GM20431 (cell line): ENCODE data around the gene ANKRD40CL.
"Not testable (repeated sequence)": the region's sequence is repeated elsewhere in the genome, so short reads cannot be mapped to it uniquely, and the experiment has no call there.

Source experiments
- in situ Hi-C: fragments of 300-500 bp; cut with MseI, MboI; formaldehyde crosslinking; loops from one replicate; pipeline ENCODE4 v1.15.0; 2020; ENCODE audit warnings: low sequenced_read_pairs; ENCODE audit not compliant: unreplicated experiment

Gene ANKRD40CL

DNA sequence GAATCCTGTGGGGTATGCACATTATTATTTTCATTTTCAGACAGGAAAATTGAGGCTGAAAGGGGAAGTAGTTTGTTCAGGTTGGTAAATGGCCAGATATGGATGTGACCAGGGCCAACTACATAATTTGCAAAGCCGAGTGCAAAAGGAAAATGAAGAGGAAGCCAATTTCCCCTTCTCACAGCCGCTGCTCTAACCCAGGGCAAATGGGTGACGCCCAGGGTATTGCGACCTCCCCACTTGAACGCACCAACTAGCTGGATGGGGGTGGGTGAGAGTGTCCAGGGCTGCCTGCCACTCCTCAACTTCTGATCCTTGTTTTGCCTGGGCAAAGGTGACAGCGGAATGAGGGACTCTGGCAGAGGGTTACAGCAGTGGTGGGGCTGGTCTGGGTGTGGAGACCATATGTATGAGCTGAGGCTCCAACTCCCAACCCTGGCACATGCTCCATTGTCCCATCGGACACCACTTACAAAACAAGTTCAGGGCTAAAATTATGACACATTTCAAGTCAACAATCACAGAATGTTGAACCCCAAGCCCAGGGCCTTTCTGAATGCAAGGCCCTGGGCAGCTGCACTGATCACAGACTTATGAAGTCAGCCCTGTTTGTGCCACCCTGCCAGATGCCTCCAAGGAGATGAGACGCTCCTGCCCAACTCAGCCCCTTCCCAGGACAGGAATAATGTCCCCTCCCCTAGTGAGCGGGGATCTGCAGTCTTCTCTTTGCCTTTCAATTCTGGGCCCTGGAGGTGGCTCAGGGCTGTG, 1.7 kb downstream of the ANKRD40CL start:
- in situ Hi-C loops, result no loop called here

DNA sequence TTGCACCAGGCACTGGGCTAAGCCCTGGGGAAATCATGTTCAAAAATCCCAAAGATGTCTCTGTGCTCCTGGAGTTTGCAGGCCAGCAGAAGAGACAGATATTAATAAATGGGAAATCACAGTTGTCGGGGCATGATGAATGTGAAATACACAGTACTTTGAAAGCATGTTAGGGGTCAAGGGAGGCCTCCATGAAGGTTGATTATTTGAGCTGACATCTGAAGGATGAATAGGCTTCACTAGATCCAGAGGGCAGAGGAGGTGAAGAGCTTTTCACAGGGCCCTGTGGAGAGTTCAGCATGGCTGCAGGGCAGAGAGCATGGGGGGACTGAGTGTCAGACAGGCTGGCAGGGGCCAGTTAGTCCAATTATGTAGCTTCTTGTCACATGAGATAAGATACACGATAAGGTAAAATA, 2.6 kb downstream of the ANKRD40CL start:
- in situ Hi-C loops, result no loop called here

DNA sequence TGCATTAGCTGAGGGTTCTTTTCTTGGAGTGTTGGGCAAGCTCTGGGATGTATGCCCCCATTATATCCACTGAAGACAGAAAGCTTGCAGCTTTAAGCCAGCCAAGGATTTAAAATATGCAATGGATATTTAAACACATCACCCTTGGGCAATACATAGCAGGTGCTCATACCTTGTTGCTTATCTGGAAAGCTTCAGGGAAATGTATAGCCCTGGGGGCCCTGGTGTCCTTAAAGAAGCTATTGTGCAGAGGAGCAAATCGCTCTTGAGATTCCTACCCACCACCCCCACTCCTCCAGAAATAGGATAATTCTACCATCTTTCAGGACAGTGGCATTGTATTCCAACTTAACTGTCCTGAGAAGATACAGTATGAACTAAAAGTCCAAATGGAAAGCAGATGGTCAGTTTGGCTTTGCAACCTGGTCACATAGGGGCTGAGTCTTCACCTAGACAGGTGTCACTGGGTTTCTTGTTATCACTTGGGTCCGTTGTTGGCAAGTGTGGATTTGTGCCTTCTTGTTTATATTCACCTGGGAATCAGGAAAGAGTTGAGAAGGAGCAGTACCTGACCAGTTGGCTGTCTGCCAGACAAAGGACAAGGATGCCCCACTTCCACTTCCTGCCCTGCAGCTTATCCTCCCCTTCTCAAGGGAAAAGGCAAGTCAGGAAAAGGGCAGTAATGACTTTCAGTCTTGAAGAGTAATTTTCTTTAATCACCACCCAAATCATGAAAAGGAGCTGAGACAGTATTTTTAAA, 3.4 kb downstream of the ANKRD40CL start:
- in situ Hi-C loops, result no loop called here

DNA sequence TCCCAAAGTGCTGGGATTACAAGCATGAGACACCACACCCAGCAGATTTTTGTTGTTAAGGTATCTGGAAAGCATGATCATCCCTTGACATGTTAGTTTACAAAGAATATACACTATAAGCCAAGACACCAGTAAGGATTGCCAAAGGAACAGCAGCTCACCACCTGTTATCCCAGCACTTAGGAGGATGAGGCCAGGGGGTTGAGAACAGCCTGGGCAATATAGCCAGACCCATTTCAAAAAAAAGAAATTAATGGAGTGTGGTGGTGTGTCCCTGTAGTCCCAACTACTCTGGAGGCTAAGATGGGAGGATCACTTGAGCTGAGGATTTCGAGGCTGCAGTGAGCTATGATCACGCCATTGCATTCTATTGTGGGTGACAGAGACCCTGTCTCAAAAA, 5.1 kb downstream of the ANKRD40CL start:
- in situ Hi-C loops, result no loop called here

DNA sequence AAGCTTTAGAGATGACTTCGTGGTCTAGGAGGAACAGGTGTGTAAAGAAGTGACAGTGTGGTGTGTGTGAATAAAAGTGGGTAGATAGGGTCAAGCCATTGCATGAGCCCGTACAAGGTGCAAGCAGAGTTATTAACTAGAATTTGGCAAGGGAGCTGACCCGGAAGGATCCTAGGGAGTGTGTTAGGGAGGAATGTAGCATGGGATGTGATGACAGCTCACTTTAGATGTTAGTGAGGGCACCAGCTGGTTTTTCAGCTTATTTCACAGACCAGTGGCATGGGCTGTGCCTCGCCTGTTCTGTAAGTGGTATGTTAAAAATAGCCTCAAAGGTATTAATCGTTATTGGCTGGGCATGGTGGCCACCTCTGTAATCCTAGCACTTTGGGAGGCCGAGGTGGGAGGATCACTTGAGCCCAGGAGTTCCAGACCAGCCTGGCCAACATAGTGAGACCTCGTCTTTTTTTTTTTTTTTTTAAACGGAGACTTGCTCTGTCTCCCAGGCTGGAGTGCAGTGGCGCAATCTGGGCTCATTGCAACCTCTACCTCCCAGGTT, 8.3 kb downstream of the ANKRD40CL start:
- in situ Hi-C loops, result no loop called here

DNA sequence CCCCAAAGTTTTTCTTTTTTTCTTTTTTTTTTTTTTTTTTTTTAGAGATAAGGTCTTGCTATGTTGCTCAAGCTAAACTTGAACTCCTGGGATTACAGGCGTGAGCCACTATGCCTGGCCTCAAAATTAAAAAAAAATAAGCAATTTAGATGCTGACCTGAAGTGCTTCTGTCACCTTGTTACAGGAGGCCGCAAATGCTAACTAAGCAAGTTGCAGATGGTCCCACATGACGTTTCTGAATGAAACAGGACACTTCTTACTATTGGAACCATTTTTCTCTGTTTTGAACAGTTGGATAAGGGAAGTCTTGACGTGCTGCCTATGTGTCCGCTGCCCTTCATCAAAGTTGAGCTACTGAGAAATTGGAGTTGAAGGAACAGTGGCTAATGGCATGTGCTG, 8.8 kb downstream of the ANKRD40CL start:
- in situ Hi-C loops, result no loop called here

DNA sequence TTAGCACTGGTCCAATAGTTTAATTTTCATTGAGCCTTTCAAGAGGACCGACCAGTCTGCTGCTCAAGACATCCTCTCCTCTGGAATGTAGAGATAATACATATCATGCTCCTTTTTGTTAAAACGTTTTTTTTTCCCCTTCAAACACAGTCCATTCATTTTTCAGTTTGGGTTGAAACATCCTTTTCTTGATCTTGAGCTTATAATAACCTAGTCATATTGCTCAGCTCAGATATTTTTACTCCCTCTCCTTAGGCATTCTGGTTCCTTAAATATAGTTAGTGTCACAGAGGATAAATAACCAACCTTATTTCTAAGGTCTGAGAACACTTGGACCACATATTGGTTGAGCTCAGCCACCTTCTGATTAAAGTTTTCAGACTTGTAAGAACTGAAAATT, 12.8 kb downstream of the ANKRD40CL start:
- in situ Hi-C loops, result no loop called here

DNA sequence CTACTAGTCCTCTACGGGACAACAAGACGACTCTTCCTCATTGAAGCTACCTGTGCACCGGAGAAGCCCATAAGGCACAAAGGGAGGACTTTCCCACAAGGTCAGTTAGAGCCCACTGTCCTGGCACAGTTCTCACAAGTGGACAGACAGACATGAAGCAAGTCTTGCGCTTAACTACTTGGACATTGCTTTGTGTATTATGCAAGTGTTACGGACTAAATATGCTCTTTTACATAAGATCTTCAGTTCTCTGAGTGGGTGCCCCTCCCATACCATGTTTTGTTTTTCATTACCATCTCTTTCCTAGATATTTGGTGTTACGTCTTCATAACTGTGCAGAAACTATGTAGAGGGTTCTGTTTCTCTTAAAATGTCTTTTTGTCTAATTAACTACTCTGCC, 18.1 kb downstream of the ANKRD40CL start:
- in situ Hi-C loops, result no loop called here

DNA sequence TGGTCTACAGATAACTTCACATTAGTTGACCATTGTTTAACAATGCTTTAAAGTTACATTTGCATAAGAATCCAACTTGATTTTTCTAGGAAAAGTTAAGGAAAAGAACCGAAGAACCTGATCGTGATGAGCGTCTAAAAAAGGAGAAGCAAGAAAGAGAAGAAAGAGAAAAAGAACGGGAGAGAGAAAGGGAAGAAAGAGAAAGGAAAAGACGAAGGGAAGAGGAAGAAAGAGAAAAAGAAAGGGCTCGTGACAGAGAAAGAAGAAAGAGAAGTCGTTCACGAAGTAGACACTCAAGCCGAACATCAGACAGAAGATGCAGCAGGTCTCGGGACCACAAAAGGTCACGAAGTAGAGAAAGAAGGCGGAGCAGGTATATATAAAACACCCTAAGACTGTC, 21.7 kb downstream of the ANKRD40CL start:
- in situ Hi-C loops, result no loop called here

DNA sequence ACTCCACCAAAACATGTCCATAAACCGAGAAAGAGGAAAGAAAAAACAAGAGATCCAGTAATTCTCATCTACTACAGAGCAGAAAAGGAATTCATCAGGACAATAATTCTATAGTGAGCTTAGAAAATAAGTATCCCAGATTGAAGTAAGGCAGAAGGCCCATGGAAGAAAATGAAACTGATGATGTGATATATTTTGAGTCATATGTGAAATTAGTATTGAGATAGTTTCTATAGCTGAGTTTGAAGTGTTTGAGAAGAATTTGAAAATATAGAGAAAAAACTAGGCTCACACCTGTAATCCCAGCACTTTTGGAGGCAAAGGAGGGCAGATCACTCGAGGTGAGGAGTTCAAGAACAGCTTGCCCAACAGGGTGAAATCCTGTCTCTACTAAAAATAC, 28.2 kb downstream of the ANKRD40CL start:
- in situ Hi-C loops, result no loop called here

DNA sequence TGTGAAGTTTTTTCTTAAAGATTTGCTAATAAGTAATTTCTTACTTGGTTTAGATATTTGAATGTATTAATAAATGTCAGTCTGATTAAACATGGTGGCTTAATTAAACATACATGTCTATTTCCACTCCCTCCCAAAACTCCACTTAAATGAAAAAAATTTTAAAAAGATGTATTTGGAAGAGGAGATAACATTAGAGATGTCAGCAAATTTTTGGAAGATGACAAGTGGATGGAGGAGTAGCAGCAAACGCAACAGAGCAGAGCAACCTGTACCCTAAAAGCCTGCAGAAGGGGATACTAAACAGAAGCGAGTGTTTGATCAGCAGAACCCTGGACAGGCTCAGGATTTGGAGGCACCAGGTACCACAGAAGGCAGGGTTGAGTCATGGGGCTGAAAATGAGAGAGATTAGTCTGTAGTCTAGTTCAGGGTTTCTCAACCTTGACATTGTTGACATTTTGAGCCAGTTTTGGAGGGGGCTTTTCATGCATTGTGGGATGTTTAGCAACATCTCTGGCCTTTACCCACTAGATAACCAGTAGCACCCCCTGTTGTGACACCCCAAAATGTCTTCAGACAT, 30.1 kb downstream of the ANKRD40CL start:
- in situ Hi-C loops, result no loop called here

DNA sequence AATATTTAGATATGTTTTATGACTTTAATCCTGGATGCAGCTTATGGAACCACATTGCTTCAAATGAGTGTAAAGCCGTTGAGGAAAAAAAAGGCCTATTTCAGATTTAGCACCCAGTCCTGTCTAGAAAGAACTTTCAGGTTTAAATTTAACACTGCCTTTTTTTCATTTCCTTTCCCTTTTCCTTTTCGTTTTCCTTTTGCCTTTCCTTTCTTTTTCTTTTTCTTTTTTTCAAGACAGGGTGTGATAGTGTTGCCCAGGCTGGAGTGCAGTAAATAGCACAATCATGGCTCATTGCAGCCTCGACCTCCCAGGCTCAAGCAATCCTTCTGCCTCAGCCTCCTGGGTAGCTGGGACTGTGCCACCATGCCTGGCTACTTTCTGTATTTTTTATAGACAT, 32.0 kb downstream of the ANKRD40CL start:
- in situ Hi-C loops, result no loop called here

DNA sequence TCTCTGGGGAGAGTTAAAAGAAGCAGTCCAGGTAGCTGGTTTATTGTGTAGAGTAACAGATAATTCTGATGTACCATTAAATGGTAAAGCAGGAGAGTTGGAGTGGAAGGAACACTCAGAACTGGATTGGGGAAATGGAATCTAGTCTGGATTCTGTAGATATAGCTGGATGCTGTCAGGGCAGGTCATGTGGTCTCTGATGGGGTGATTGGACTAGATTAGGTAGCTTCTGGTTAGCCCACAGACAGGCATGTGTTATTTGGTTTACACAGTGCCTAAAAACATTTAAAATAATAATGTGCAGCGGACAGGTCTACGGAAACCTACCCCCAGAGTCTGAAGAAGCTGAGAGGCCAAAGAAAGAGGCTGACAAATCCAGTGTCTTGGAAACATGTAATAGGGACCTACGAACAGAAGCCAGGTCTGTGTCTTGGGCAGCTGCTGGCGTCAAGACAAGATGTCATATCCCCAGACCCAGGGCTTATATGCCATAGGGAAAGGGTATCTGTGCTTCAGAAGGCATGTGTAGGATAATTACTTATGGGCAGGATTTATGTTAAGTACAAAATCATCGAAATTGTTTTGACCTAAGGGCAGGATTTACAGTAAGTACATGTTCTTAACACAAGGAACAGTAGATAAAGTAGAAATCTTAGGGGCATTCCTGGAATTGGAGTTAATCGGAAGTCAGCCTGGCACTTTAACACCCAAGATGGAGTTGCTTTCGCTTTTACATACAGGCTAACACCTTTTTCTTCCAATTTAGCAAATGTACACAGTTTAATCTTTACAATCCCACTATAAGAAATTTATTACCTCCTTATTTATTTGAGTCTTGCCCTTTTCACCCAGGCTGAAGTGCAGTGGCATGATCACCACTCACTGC, 35.5 kb downstream of the ANKRD40CL start:
- in situ Hi-C loops, result no loop called here

DNA sequence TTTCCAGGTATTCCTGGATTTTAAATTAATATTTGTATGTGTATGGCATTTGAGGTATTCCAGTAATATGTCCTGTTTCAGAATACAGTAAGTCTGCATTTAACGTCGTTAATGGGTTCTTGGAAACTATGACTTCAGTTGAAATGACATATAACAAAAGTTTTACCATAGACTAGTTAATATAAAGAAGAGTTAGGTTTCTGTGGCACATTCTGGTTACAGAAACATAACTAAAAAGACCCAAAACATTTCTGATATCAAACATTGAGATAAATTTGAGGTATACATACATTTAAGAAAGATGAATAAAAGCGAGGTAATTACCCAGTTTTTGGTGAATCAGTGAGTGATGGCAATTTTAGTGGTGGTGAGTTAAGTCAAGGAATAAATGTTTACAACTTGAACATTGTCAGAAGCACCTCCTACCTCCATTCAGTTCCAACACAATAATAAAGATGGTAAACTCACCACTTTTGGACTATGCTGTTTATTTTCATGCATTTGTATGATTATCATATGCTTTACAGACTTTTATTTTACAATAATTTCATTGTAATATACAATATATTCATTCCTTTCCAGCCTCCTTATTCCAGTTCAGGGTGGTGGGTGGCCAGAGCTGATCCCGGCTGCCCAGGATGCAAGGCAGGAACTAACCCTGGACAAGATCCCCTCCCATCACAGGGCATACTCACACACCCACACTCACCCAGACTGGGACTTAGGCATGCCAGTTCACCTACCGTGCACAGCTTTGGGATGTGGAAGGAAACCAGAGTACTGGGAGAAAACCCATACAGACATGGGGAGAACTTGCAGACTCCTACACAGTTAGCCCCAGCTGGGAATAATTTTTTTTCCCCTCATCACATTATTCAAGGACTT, 38.2 kb downstream of the ANKRD40CL start:
- in situ Hi-C loops, result no loop called here

DNA sequence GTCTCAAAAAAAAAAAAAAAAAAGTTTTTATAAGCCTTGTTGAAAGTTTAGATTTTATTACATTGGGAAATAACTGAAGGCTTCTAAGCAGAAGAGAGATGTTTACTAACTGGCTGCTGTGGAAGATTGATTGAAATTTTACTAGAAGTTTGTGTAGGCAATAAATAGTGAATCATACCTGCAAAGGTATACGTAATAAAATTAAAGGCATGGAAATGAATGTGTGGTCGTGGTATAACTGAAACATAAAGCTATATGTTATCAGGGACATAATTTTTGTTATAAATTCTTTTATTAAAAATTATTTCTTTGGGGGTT, 39.2 kb downstream of the ANKRD40CL start:
- in situ Hi-C loops, result no loop called here

DNA sequence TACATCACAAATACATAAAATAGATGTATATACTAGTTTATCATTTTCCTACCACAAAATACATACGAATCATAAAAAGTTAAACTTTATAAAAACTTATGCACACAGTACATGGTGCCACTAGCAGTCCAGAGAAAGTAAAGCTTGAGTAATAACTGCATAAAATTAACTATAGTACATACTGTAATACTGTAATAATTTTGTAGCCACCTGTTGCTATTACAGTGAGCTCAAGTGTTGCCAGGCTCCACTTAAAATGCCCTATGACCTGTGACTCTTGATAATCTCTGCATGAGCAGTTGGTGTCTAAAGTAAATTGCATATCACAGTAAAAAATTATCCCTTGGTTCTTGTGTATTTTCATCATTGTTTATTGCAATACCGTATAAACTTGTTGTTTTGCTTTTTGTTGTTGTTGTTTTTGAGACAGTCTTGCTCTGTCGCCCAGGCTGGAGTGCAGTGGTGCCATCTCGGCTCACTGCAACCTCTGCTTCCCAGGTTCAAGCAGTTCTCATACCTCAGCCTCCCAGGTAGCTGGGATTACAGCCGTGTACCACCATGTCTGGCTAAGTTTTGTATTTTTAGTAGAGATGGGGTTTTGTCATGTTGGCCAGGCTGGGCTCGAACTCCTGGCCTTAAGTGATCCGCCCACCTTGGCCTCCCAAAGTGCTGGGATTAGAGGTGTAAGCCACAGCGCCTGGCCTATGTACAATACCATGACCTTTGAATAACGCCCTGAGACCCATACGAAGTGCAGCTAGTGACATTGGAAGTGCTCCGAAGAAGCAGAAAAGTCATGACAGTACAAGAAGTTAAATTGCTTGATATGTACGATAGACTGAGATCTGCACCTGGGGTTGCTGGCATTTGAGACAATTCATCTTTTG, 41.3 kb downstream of the ANKRD40CL start:
- in situ Hi-C loops, result no loop called here

DNA sequence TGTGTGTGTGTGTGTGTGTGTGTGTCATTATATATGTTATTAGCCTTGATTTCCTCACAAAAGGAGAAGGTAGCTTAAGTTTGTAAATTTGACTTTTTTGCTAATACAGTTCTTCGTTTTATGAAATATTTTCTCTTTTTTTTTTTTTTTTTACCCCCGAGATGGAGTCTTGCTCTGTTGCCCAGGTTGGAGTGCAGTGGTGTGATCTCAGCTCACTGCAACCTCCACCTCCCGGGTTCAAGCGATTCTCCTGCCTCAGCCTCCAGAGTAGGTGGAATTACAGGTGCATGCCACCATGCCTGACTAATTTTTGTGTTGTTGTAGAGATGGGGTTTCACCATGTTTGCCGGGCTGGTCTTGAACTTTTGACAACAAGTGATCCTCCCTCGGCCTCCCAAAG, 42.7 kb downstream of the ANKRD40CL start:
- in situ Hi-C loops, result not testable (repeated sequence)

DNA sequence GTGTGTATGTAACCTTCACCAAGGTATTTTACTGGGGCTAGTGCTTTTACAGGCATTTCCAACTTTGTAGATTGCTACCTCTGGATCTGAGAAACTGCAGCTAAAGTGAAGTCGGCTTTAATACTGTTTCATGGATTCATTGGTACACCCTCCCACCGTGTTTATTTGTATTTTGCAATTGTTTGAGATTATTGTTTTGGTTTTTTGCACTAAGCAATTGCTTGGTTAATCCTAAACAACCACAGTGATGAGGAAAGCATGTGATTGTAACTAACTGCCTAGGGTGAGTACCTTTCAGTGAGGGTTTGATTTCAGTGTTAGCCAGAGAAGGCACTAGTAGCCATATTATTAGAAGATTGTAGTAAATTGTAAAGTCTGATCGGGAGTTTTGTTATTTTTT, 44.6 kb downstream of the ANKRD40CL start:
- in situ Hi-C loops, result no loop called here
